Right atrium auricular region (tissue), 2 donors: ENCODE data around the gene TUBGCP2. TPM values are rescaled to one million over a fixed set of nuclear protein-coding genes. Genes with fewer than 3 reads are reported as not detected.
A peak's percentile ranks its signal among the peaks of the same experiment; 100 is the strongest.

ENCODE experiments used
- DNase-seq: peaks from one replicate; pipeline ENCODE4 v3.0.0-alpha.2; 2019; ENCODE audit warnings: low spot score
- H3K27ac ChIP-seq, 2 donors: fragments of 200-600 bp; sonication (generic); 1 replicate in 1 of 2; 2 replicates in 1 of 2; pipeline ENCODE4 v1.5.1; 2016 to 2019
- H3K27me3 ChIP-seq, 2 donors: fragments of 200-600 bp; sonication (generic); one replicate each; pipeline versions ENCODE4 v1.5.1 to v1.6.0; 2017 to 2019
- H3K36me3 ChIP-seq: fragments of 200-600 bp; sonication (generic); one replicate; pipeline ENCODE4 v1.5.1; 2016
- H3K4me1 ChIP-seq, 2 donors: fragments of 200-600 bp; sonication (generic); one replicate each; pipeline versions ENCODE4 v1.5.1 to v1.6.0; 2017 to 2019
- H3K4me3 ChIP-seq, 2 donors: fragments of 200-600 bp; sonication (generic); 1 replicate in 1 of 2; 2 replicates in 1 of 2; pipeline ENCODE4 v1.5.1; 2017 to 2019; ENCODE audit warnings: mild to moderate bottlenecking in 1 of 2, moderate library complexity in 1 of 2
- H3K9me3 ChIP-seq, 2 donors: fragments of 200-600 bp; sonication (generic); one replicate each; pipeline ENCODE4 v1.5.1; 2019
- CTCF ChIP-seq, 2 donors: fragments of 200-600 bp; sonication (generic); IDR thresholded peaks; one replicate each; pipeline ENCODE4 v1.5.1; 2019; ENCODE audit warnings: antibody characterized with exemption in 2 of 2
- total RNA-seq, 2 donors: library from RNA; depleted of rRNA; stranded (reverse); fragments of >200 nt; gene quantifications; one replicate each; pipeline ENCODE4 v1.1.0, GENCODE V29; 2016

The TUBGCP2 gene
- total RNA-seq, 2 donors from 2014 or later, result 22.1 to 30.4 TPM

- H3K4me3 ChIP-seq, result peak overlapping the region; percentile 19 to 49
- DNase-seq, result no peak
- TF ChIP-seq CTCF (IDR thresholded peaks at IDR 0.05), result no peak
- peaks cover 23 to 29% of the 10 kb centered on the region in 2 donors for H3K27me3 ChIP-seq
- H3K27ac ChIP-seq, result no peak overlapping the region
- H3K36me3 ChIP-seq, result no peaks in the 10 kb centered on the region
- H3K4me1 ChIP-seq, result peaks cover 0 to 24% of the 10 kb centered on the region in 2 donors
- no peaks in the 10 kb centered on the region for H3K9me3 ChIP-seq
Measured at GRCh38 chr10:133335246-133336117, 26.8 kb upstream of the TUBGCP2 start.

GRCh38 chr10:133334503-133335245, 26.0 kb upstream of the TUBGCP2 start:
- DNase-seq, result no peak
- H3K4me1 ChIP-seq, result peaks cover 0 to 28% of the 10 kb centered on the region in 2 donors
- peak overlapping the region; percentile 19 to 49 for H3K4me3 ChIP-seq
- H3K27ac ChIP-seq, result no peak overlapping the region
- H3K9me3 ChIP-seq, result no peaks in the 10 kb centered on the region
- no peak for TF ChIP-seq CTCF (IDR thresholded peaks at IDR 0.05)
- no peaks in the 10 kb centered on the region for H3K36me3 ChIP-seq
- peaks cover 23 to 29% of the 10 kb centered on the region in 2 donors for H3K27me3 ChIP-seq

- no peak for TF ChIP-seq CTCF (IDR thresholded peaks at IDR 0.05)
- H3K4me3 ChIP-seq, result no peak overlapping the region
- no peaks in the 10 kb centered on the region for H3K36me3 ChIP-seq
- no peak overlapping the region for H3K27ac ChIP-seq
- no peak for DNase-seq
- H3K9me3 ChIP-seq, result no peaks in the 10 kb centered on the region
- peaks cover 23 to 34% of the 10 kb centered on the region in 2 donors for H3K27me3 ChIP-seq
- H3K4me1 ChIP-seq, result peaks cover 0 to 32% of the 10 kb centered on the region in 2 donors
Measured at GRCh38 chr10:133332936-133333699, 24.4 kb upstream of the TUBGCP2 start.

- TF ChIP-seq CTCF (IDR thresholded peaks at IDR 0.05), result peak; percentile 98
Measured at GRCh38 chr10:133329491-133330202, 21.0 kb upstream of the TUBGCP2 start.

More at GRCh38 chr10:133329491-133330202, 21.0 kb upstream of the TUBGCP2 start:
- Histone ChIP-seq H3K27me3 (peaks cover 14 to 31% of the 10 kb centered on the region in 2 donors), H3K9me3 (no peaks in the 10 kb centered on the region), H3K4me3 (peak overlapping the region in 1 of 2 donors; percentile 34), H3K27ac (no peak overlapping the region), H3K4me1 (peaks cover 0 to 25% of the 10 kb centered on the region in 2 donors), H3K36me3 (no peaks in the 10 kb centered on the region)
- peak; percentile 75 for DNase-seq
